HG03175 (cell line): ENCODE results near the gene CHI3L2.
"Not testable (repeated sequence)": the region's sequence is repeated elsewhere in the genome, so short reads cannot be mapped to it uniquely, and the experiment has no call there.

Source experiments
- ATAC-seq: cut with Tn5 transposase; IDR thresholded peaks from one replicate; pipeline ENCODE4 v1.9.1; 2021; ENCODE audit warnings: mild to moderate bottlenecking, moderate library complexity; ENCODE audit not compliant: unreplicated experiment

Gene CHI3L2

DNA sequence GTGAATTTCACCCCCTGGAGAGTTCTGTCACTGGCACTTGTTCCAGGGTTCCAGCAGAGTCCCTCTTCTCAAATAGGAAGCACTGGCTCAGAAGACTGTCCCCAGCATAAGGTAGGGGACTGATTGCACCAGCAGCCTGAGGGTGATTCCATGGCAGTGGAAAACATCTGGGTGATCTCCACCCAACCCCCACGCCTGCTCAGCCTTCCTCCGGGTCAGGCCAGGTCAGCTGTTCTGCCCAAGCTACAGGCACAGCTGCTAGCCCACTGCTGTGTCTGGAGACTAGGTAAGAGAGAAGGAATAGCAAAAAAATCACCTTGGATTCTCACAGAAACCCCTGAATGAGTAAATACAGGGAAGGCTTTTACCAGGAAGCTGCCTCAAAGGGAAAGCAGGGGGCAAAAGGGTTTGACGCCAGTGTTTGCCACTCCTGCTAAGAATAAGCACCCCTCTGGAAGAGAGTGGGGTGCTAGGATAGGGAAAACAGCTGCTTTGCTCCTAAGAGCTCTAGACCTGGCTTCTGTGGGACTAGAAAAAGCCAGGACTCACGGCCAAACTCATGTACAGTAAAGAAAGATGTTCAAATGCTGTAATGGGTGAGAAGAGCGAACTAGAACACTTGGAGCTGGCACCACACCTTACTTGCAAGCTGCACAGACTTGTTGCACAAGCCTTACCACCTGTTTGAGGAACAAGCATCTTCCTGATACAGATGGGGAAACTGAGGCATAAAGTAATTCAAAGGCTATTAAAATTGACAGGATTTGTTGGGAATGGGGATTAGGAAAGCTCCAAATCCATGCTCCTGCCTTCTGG is 26.0 kb upstream of the CHI3L2 start:
- no peak for ATAC-seq

DNA sequence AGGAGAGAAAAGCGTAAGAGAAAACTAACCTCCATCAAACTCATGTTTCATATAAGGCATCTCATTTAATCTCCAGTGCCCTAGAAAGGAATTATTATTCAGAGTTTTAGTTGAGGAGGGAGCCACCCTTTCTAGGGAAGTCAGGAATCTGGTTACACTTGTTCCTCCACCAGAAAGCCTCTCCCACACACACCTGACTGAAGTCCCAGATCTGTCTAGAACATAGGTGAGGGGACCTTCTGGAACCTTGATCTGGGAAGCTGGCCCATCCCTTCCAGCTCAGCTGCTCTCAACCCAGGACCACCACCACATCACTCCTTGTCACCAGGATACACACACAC is 25.2 kb upstream of the CHI3L2 start:
- ATAC-seq: no peak

GRCh38 chr1:111202707-111203623 is 24.5 kb upstream of the CHI3L2 start:
- no peak for ATAC-seq

GRCh38 chr1:111203681-111204200 is 23.8 kb upstream of the CHI3L2 start:
- peak; percentile 58 for ATAC-seq

- ATAC-seq: peak; percentile 59
Measured at GRCh38 chr1:111204201-111204982, 23.1 kb upstream of the CHI3L2 start.

GRCh38 chr1:111204983-111205713 is 22.4 kb upstream of the CHI3L2 start:
- ATAC-seq: no peak

- ATAC-seq: no peak
Measured at GRCh38 chr1:111205714-111206050, 21.8 kb upstream of the CHI3L2 start.

DNA sequence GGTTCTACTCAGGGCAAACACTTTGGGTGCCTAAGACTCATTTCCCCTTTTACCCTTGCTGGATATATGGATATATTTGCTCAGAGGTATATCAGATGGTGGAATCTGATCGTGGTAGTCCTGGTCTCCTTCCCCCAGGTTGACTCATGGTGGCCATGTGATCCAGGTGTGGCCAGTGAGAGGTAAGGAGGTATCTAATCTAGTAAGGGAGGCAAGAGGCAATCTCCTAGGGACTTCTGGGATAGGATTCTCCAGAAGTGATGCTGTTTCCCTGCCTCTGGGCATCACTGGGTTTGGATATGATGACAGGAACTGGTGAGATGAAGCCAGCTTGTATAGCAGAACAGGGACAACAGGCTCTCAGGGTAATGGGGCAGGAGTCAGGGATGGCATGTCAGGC is 18.6 kb upstream of the CHI3L2 start:
- ATAC-seq: no peak

GRCh38 chr1:111209622-111210021 is 17.9 kb upstream of the CHI3L2 start:
- no peak for ATAC-seq

DNA sequence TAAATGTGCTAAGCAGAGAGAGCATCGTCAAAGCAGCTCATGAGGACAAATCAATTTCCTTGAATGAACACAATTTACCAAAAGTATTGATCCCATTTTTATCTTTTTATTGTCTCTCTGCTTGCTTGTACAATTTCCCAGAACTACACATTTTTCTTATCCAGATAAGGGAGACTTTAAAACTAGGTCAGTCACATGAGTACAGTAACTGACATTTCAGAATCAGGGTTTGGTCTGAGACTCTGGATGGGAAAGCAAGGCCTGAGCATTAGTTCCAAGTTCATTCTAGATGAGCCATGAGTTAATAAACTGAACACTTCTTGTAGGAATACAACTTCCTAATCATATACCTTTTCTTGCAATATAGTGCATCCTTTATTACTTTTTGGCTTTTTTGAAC is 15.6 kb upstream of the CHI3L2 start:
- no peak for ATAC-seq

- no peak for ATAC-seq
Measured at GRCh38 chr1:111212634-111213335, 14.7 kb upstream of the CHI3L2 start.

DNA sequence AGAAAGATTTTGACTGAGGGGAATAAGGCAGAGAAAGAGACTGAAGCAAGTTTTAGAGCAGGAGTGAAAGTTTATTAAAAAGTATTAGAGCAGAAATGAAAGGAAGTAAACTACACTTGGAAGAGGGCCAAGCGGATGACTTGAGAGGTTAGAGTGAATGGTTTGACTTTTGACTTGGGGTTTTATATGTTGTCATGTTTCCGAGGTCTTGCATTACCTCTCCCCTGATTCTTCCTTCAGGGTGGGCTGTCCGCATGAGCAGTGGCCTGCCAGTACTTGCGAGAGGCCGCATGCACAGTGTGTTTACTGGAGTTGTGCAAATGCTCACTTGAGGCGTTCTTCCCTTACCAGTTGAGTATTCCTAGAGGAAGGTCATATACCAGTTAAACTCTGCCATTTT is 14.1 kb upstream of the CHI3L2 start:
- ATAC-seq: no peak

DNA sequence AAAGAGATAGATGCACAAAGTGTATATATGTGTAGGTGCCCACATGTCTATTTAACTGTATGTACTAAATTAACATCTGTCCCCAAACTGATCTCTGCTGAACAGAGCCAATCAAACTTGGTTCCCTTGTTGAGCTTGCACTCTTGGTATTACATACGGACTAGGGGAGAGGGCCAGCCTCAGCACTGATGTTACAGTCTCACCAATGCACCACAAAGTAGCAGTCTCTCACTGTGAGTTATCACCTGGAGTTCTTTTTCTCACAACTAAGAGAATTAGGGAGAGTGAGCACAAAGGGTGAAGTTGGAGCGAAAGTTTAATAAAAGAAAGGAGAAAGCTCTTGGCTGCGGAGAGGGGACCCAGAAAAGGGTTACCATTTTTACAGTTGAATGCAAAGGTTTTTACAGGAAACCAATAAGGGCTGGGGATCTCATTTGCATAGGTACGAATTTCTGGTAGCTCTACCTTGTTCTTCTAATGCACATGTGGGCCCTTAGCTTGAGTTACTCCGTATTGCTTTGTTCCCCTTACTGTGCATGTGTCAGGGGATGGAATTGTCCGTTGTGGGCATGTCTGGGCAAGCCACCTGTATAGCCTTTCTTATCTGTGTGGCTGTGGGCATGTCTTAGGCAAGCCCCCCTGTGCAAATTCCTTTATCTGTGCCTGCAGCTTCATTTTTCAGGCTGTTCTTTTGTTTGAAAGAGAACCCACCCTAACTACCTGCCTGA is 13.3 kb upstream of the CHI3L2 start:
- ATAC-seq: no peak

- ATAC-seq: no peak
Measured at GRCh38 chr1:111214884-111215283, 12.6 kb upstream of the CHI3L2 start.

DNA sequence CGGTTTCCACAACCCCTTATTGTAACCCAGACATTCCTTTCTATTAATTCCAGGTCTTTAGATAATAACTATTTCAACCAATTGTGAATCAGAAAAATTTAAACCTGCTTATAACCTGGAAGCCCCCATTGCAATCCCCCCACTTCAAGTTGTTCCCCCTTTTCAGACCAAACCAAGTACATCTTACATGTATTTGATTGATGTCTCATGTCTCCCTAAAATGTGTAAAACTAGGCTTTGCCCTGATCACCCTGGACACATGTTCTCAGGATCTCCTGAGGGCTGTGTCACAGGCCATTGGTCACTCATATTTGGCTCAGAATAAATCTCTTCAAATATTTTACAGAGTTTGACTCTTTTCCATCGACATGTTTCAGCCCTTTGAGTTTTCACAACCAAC is 12.2 kb upstream of the CHI3L2 start:
- ATAC-seq: not testable (repeated sequence)

DNA sequence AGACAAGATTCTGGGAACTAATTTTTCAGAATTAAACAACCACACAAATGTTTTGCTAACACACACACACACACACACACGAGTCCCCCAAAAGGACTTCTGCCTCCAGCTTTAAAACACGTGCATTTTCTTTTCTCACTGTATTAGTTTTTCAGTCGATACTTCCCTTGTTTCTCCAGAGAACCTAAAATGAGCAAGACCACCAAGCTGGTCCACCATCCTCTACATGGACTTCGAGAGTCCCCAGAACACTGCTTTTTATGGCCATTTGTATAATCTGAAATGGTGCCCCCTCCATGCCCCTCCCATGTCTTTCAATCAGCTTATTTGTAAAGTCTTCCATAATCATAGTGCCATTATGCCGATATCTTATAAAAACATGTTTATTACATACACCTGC is 10.8 kb upstream of the CHI3L2 start:
- no peak for ATAC-seq

- no peak for ATAC-seq
Measured at GRCh38 chr1:111217183-111217910, 10.2 kb upstream of the CHI3L2 start.

GRCh38 chr1:111218701-111219556 is 8.6 kb upstream of the CHI3L2 start:
- ATAC-seq: no peak
